Kidney (tissue), 14 donors: ENCODE measurements around the gene RAB3IP. TPM values are rescaled to one million over a fixed set of nuclear protein-coding genes. Genes with fewer than 3 reads are reported as not detected.
"Not testable (repeated sequence)": the region's sequence is repeated elsewhere in the genome, so short reads cannot be mapped to it uniquely, and the experiment has no call there.

Experiments used
- DNase-seq, 5 donors: peaks; one replicate each; pipeline ENCODE4 v3.0.0-alpha.2; 2013 to 2020
- FAIRE-seq: peaks from 2 replicates; lab custom pipeline; 2012; peaks lifted over from hg19 to GRCh38; lab: Jason Lieb, UNC
- H3K27ac ChIP-seq, 2 donors: one replicate each; pipeline ENCODE4 v1.7.0; 2013; ENCODE audit warnings: low read depth in 2 of 2, low read length in 2 of 2, inconsistent platforms in 1 of 2
- H3K27me3 ChIP-seq: one replicate; pipeline ENCODE4 v1.7.1; 2013; ENCODE audit warnings: low read length, inconsistent platforms; ENCODE audit not compliant: control insufficient read depth, insufficient read depth
- H3K36me3 ChIP-seq, 3 donors: one replicate each; pipeline versions ENCODE4 v1.7.0 to v1.7.1; 2013; ENCODE audit warnings: low read length in 3 of 3, control low read depth in 1 of 3, inconsistent platforms in 1 of 3; ENCODE audit not compliant: insufficient read depth in 3 of 3, control insufficient read depth in 2 of 3
- H3K4me1 ChIP-seq, 3 donors: one replicate each; pipeline versions ENCODE4 v1.7.0 to v1.7.1; 2013; ENCODE audit warnings: low read length in 3 of 3, inconsistent platforms in 1 of 3, low read depth in 1 of 3; ENCODE audit not compliant: control insufficient read depth in 2 of 3, insufficient read depth in 2 of 3
- H3K4me3 ChIP-seq, 3 donors: one replicate each; pipeline versions ENCODE4 v1.7.0 to v1.8.1; 2013; ENCODE audit warnings: low read length in 3 of 3, control low read depth in 1 of 3, inconsistent platforms in 1 of 3
- H3K9ac ChIP-seq, 3 donors: one replicate each; pipeline versions ENCODE4 v1.7.0 to v1.7.1; 2013; ENCODE audit warnings: low read length in 3 of 3, control low read depth in 1 of 3, inconsistent platforms in 1 of 3
- H3K9me3 ChIP-seq, 3 donors: one replicate each; pipeline versions ENCODE4 v1.7.0 to v1.7.1; 2013; ENCODE audit warnings: low read length in 3 of 3, control low read depth in 1 of 3, inconsistent platforms in 1 of 3; ENCODE audit not compliant: control insufficient read depth in 2 of 3, insufficient read depth in 1 of 3
- intact Hi-C: fragments of 100-400 bp; cut with DNase I; formaldehyde crosslinking; loops from one replicate; pipeline ENCODE4 v1.11.1; 2022
- polyA plus RNA-seq: library from polyadenylated mRNA; stranded (reverse); fragments of 350-450 nt; fragmentation: Illumina TruSeq; extraction: RNeasy Lipid Tissue Mini Kit (QIAGEN cat#74804); gene quantifications from one replicate; pipeline ENCODE4 v1.2.3, GENCODE V29; 2014; ENCODE audit warnings: low read depth, low replicate concordance; ENCODE audit not compliant: insufficient read depth
- total RNA-seq: library from RNA; stranded (reverse); fragmentation: NEBNext Ultra II Directional; extraction: Animal tissue kit (Norgen Biotek cat#: 25700); gene quantifications from one replicate; pipeline ENCODE4 v1.2.1, GENCODE V29; 2021
- TF ChIP-seq, protein P1 (sequence below): IDR thresholded peaks from 3 replicates; pipeline ENCODE4 v1.5.1; 2012; ENCODE audit warnings: mild to moderate bottlenecking, moderate library complexity, borderline replicate concordance; ENCODE audit not compliant: insufficient read depth; ENCODE audit errors: extremely low read depth
- donor health status: control.
- donor health status: control.
- donor health status: control.
- donor health status: control.
- donor health status: control.
- donor health status: DM: yes; HTN: yes; CAD: no.
- donor health status: Normal renal cell carcinoma (clear cell type).

RAB3IP gene
- total and polyA plus RNA-seq, 2 donors from 2014 or later: 58.4 to 73.6 TPM

DNA sequence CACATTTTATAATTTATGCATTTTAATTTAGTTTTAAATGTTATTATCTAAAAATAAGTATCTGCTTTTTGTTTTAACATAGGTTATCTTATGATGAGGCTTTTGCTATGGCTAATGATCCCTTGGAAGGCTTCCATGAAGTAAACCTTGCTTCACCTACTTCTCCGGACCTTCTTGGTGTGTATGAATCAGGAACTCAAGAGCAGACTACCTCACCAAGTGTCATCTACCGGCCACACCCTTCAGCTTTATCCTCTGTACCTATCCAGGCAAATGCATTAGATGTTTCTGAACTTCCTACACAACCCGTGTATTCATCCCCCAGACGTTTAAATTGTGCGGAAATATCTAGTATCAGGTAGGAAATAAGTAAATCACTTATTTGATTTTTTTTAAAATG lies 16.6 kb downstream of the RAB3IP start:
- Histone ChIP-seq H3K27me3 (no peaks in the 10 kb centered on the region), H3K27ac (no peak overlapping the region), H3K9me3 (peaks cover 0 to 3% (median 2%) of the 10 kb centered on the region in 3 donors), H3K4me1 (no peaks in the 10 kb centered on the region), H3K9ac (no peak overlapping the region), H3K4me3 (no peak overlapping the region), H3K36me3 (peaks cover 4 to 26% (median 10%) of the 10 kb centered on the region in 3 donors)
- no peak for FAIRE-seq
- DNase-seq: no peak
- TF ChIP-seq, protein P1, sequence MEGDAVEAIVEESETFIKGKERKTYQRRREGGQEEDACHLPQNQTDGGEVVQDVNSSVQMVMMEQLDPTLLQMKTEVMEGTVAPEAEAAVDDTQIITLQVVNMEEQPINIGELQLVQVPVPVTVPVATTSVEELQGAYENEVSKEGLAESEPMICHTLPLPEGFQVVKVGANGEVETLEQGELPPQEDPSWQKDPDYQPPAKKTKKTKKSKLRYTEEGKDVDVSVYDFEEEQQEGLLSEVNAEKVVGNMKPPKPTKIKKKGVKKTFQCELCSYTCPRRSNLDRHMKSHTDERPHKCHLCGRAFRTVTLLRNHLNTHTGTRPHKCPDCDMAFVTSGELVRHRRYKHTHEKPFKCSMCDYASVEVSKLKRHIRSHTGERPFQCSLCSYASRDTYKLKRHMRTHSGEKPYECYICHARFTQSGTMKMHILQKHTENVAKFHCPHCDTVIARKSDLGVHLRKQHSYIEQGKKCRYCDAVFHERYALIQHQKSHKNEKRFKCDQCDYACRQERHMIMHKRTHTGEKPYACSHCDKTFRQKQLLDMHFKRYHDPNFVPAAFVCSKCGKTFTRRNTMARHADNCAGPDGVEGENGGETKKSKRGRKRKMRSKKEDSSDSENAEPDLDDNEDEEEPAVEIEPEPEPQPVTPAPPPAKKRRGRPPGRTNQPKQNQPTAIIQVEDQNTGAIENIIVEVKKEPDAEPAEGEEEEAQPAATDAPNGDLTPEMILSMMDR: no peak
- intact Hi-C loops: no loop called here

DNA sequence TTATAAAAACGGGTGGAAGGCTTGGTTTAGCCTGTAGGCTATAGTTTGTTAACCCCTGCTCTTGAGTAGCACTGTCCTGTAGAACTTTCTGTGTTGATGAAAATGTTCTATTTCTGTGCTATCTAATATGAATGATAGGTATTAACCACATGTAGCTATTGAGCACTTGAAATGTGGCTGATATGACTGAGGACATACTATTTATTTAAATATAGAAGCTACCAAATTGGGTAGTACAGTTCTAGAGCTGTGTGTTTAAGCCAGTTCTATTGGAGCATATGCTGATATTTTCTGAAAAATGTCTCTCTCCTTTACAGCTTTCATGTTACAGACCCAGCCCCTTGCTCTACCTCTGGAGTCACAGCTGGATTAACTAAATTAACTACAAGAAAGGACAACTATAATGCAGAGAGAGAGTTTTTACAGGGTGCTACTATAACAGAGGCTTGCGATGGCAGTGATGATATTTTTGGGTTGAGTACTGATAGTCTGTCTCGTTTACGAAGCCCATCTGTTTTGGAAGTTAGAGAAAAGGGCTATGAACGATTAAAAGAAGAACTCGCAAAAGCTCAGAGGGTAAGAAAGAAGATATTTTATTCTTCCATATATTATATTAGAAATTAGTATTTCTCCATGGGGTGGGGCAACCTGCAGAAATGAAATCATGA lies 17.6 kb downstream of the RAB3IP start:
- Histone ChIP-seq H3K4me3 (no peak overlapping the region), H3K36me3 (peaks cover 4 to 26% (median 10%) of the 10 kb centered on the region in 3 donors), H3K9me3 (peaks cover 0 to 6% (median 3%) of the 10 kb centered on the region in 3 donors), H3K4me1 (no peaks in the 10 kb centered on the region), H3K27me3 (no peaks in the 10 kb centered on the region), H3K9ac (no peak overlapping the region), H3K27ac (no peak overlapping the region)
- DNase-seq (no peak), FAIRE-seq (no peak)
- intact Hi-C loops: no loop called here
- TF ChIP-seq, protein P1: no peak

DNA sequence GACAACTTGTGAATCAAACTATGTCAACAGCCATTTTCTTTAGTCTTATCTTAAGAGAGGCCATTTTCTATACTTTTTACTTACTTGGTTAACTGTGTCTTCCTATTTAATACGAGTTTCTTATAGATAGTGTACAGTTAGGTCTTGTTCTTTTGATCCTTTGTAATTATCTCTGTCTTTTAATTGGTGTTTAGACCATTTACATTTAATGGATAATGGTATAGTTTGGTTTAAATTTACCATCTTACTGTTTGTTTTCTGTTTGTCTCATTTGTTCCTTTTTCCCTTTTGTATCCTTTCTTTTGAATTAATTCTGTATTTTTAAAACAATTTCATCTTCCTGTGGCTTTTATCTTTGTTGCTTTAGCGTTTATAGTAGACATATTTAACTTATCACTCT lies 19.4 kb downstream of the RAB3IP start:
- TF ChIP-seq, protein P1: no peak
- intact Hi-C loops: no loop called here
- FAIRE-seq (no peak), DNase-seq (no peak)
- Histone ChIP-seq H3K36me3 (peaks cover 5 to 34% (median 10%) of the 10 kb centered on the region in 3 donors), H3K27me3 (no peaks in the 10 kb centered on the region), H3K9me3 (peaks cover 0 to 6% (median 3%) of the 10 kb centered on the region in 3 donors), H3K4me3 (no peak overlapping the region), H3K9ac (no peak overlapping the region), H3K4me1 (no peaks in the 10 kb centered on the region), H3K27ac (no peak overlapping the region)

DNA sequence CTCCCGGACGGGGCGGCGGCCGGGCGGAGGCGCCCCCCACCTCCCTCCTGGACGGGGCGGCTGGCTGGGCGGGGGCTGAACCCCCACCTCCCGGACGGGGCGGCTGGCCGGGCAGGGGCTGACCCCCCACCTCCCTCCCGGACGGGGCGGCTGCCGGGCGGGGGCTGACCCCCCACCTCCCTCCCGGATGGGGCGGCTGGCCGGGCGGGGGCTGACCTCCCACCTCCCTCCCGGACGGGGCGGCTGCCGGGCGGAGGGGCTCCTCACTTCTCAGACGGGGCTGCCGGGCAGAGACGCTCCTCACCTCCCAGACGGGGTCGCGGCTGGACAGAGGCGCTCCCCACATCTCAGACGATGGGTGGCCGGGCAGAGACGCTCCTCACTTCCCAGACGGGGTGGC lies 20.9 kb downstream of the RAB3IP start:
- H3K9ac ChIP-seq, H3K27me3 ChIP-seq, H3K9me3 ChIP-seq, H3K4me1 ChIP-seq, H3K27ac ChIP-seq, FAIRE-seq, intact Hi-C loops, DNase-seq, H3K4me3 ChIP-seq: not testable (repeated sequence)
- H3K36me3 ChIP-seq: peaks cover 6 to 40% (median 10%) of the 10 kb centered on the region in 3 donors
